Esophagus muscularis mucosa (tissue), 4 donors: ENCODE measurements around the gene ZSCAN22. TPM values are rescaled to one million over a fixed set of nuclear protein-coding genes. Genes with fewer than 3 reads are reported as not detected.
"Not testable (repeated sequence)": the region's sequence is repeated elsewhere in the genome, so short reads cannot be mapped to it uniquely, and the experiment has no call there.

Source experiments
- DNase-seq: peaks from one replicate; pipeline ENCODE4 v3.0.0-alpha.2; 2017; ENCODE audit errors: extremely low spot score
- H3K27ac ChIP-seq, 4 donors: fragments of 200-600 bp; sonication (generic); replicated peaks in 1 of 4; 1 replicate in 3 of 4; 2 replicates in 1 of 4; pipeline ENCODE4 v1.5.1; 2016 to 2019; ENCODE audit warnings: mild to moderate bottlenecking in 1 of 4
- H3K27me3 ChIP-seq, 4 donors: fragments of 200-600 bp; sonication (generic); one replicate each; pipeline versions ENCODE4 v1.5.1 to v1.6.0; 2016 to 2019
- H3K36me3 ChIP-seq, 4 donors: fragments of 200-600 bp; sonication (generic); one replicate each; pipeline ENCODE4 v1.5.1; 2016 to 2019
- H3K4me1 ChIP-seq, 4 donors: fragments of 200-600 bp; sonication (generic); one replicate each; pipeline ENCODE4 v1.5.1; 2016 to 2019
- H3K4me3 ChIP-seq, 4 donors: fragments of 200-600 bp; sonication (generic); 1 replicate in 2 of 4; 2 replicates in 2 of 4; pipeline ENCODE4 v1.5.1; 2016 to 2019; ENCODE audit warnings: mild to moderate bottlenecking in 4 of 4, moderate library complexity in 1 of 4
- H3K9me3 ChIP-seq, 4 donors: fragments of 200-600 bp; sonication (generic); 1 replicate in 3 of 4; 2 replicates in 1 of 4; pipeline ENCODE4 v1.5.1; 2016 to 2019
- EP300 ChIP-seq: sonication (generic); formaldehyde crosslinking; IDR thresholded peaks from one replicate; pipeline ENCODE4 v1.6.1; 2017; ENCODE audit warnings: antibody characterized with exemption
- POLR2A ChIP-seq: fragments of 450-650 bp; IDR thresholded peaks from one replicate; pipeline ENCODE4 v1.6.1; 2017; ENCODE audit warnings: antibody characterized with exemption, moderate library complexity, mild to moderate bottlenecking, low read depth
- POLR2AphosphoS5 ChIP-seq, 2 donors: sonication (generic); formaldehyde crosslinking; IDR thresholded peaks; one replicate each; pipeline ENCODE4 v1.6.1; 2017; ENCODE audit warnings: antibody characterized with exemption in 2 of 2
- WGBS: methylation state at CpG from one replicate; pipeline ENCODE4 v1.1.5; 2018; 5-methylcytosine and 5-hydroxymethylcytosine counted together
- intact Hi-C: fragments of 100-400 bp; cut with DNase I; formaldehyde crosslinking; loops from one replicate; pipeline ENCODE4 v1.15.1; 2023
- total RNA-seq, 4 donors: library from RNA; depleted of rRNA; stranded (reverse); fragments of >200 nt; gene quantifications; one replicate each; pipeline versions ENCODE4 v1.1.0 to v1.2.1, GENCODE V29; 2016
- TF ChIP-seq, protein P1 (sequence below), 3 experiments: fragments of 200-600 bp in 2 of 3; fragments of 450-650 bp in 1 of 3; sonication (generic) in 2 of 3; IDR thresholded peaks; one replicate each; pipeline ENCODE4 v1.5.1; 2017 to 2019; ENCODE audit warnings: antibody characterized with exemption in 3 of 3, mild to moderate bottlenecking in 2 of 3, moderate library complexity in 1 of 3

Gene ZSCAN22
- total RNA-seq, 4 donors from 2014 or later, result 2.9 to 4.9 (median 3.6) TPM

DNA sequence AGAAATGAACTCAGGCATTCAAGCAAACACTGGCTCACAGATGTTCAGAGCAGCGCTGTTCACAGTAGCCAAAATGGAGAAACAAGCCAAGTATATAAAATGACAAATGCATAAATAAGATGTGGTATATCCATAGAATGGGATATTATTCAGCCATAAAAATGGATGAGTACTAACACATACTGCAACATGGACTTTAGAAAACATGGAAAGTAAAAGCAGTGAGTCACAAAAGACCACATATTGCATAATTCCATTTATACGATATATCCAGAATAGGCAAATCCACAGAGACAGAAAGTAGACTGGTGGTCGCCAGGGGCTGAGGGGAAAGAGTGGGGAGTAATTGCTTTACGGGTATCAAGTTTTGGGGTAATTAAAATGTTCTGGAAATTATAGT, 47.4 kb downstream of the ZSCAN22 start:
- Histone ChIP-seq H3K4me1 (peaks cover 0 to 4% (median 2%) of the 10 kb centered on the region in 4 donors), H3K9me3 (no peaks in the 10 kb centered on the region), H3K4me3 (no peak overlapping the region), H3K27me3 (no peaks in the 10 kb centered on the region), H3K27ac (no peak overlapping the region), H3K36me3 (no peaks in the 10 kb centered on the region)
- 84% methylated on average over 4 of the region's 4 CpGs for WGBS
- no peak for TF ChIP-seq EP300
- no peak for TF ChIP-seq POLR2AphosphoS5 (IDR thresholded peaks at IDR 0.05)
- no peak for TF ChIP-seq POLR2A
- TF ChIP-seq, protein P1, sequence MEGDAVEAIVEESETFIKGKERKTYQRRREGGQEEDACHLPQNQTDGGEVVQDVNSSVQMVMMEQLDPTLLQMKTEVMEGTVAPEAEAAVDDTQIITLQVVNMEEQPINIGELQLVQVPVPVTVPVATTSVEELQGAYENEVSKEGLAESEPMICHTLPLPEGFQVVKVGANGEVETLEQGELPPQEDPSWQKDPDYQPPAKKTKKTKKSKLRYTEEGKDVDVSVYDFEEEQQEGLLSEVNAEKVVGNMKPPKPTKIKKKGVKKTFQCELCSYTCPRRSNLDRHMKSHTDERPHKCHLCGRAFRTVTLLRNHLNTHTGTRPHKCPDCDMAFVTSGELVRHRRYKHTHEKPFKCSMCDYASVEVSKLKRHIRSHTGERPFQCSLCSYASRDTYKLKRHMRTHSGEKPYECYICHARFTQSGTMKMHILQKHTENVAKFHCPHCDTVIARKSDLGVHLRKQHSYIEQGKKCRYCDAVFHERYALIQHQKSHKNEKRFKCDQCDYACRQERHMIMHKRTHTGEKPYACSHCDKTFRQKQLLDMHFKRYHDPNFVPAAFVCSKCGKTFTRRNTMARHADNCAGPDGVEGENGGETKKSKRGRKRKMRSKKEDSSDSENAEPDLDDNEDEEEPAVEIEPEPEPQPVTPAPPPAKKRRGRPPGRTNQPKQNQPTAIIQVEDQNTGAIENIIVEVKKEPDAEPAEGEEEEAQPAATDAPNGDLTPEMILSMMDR (IDR thresholded peaks at IDR 0.05), result no peak
- no peak for DNase-seq
- intact Hi-C loops, result no loop called here

DNA sequence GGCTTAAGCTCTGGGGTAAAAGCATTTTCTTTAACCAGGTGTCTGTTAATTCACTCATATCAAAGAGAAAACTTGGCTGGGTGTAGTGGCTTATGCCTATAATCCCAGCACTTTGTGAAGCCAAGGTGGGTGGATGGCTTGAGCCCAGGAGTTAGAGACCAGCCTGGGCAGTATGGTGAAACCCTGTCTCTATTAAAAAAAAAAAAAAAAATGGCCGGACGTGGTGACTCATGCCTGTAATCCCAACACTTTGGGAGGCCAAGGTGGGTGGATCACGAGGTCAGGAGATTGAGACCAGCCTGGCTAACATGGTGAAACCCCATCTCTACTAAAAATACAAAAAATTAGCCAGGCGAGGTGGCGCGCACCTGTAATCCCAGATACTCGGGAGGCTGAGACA, 49.9 kb downstream of the ZSCAN22 start:
- DNase-seq, result not testable (repeated sequence)

DNA sequence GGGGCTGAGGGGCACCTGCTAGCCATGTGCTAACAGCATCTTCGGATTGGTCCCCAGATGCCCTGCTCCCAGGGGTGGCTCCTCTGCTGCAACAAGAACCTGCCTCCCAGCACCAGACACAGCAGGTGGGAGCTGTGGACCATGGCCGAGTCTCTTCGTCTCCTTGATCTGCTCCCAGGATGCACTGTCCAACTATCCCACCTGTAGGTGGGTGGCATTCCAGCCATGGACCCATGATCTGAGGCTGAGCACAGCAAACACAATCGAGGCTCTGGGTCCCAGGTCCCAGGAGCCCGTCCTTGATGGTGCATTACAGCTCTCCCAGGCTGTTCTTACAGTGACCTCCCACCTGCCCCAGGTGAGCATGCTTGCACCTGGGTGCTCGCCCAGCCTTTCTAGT, 52.5 kb downstream of the ZSCAN22 start:
- H3K4me1 ChIP-seq, result peaks cover 21 to 34% (median 23%) of the 10 kb centered on the region in 4 donors
- H3K36me3 ChIP-seq, result no peaks in the 10 kb centered on the region
- H3K4me3 ChIP-seq, result no peak overlapping the region
- H3K9me3 ChIP-seq, result no peaks in the 10 kb centered on the region
- H3K27me3 ChIP-seq, result peaks cover 0 to 5% (median 0%) of the 10 kb centered on the region in 4 donors
- H3K27ac ChIP-seq, result no peak overlapping the region
- no peak for TF ChIP-seq EP300
- TF ChIP-seq, protein P1 (IDR thresholded peaks at IDR 0.05), result no peak
- TF ChIP-seq POLR2A, result no peak
- no peak for TF ChIP-seq POLR2AphosphoS5 (IDR thresholded peaks at IDR 0.05)
- intact Hi-C loops, result no loop called here
- 93% methylated on average over 4 of the region's 6 CpGs for WGBS
- DNase-seq, result no peak

More for the DNA sequence above, 49.9 kb downstream of the ZSCAN22 start:
- H3K27me3 ChIP-seq, H3K9me3 ChIP-seq, H3K36me3 ChIP-seq, intact Hi-C loops, H3K27ac ChIP-seq, H3K4me3 ChIP-seq: not testable (repeated sequence)
- 86% methylated on average over 7 of the region's 7 CpGs for WGBS
- H3K4me1 ChIP-seq, result peaks cover 16 to 22% (median 18%) of the 10 kb centered on the region in 4 donors

- TF ChIP-seq POLR2A (no peak), EP300 (no peak), POLR2AphosphoS5 (IDR thresholded peaks at IDR 0.05) (no peak)
- TF ChIP-seq, protein P1 (IDR thresholded peaks at IDR 0.05), result no peak
- no peaks in the 10 kb centered on the region for H3K9me3 ChIP-seq
- no peak for DNase-seq
- intact Hi-C loops, result no loop called here
- WGBS, result 4% methylated on average over 22 of the region's 24 CpGs
- H3K4me3 ChIP-seq, result peak overlapping the region; percentile 75 to 99 (median 90)
- peaks cover 0 to 5% (median 0%) of the 10 kb centered on the region in 4 donors for H3K27me3 ChIP-seq
- peak overlapping the region; percentile 91 to 96 (median 94) for H3K27ac ChIP-seq
- peaks cover 21 to 40% (median 25%) of the 10 kb centered on the region in 4 donors for H3K4me1 ChIP-seq
- no peaks in the 10 kb centered on the region for H3K36me3 ChIP-seq
Observed at GRCh38 chr19:58380037-58380661, 53.4 kb downstream of the ZSCAN22 start.

- Histone ChIP-seq H3K36me3 (no peaks in the 10 kb centered on the region), H3K4me1 (peaks cover 27 to 47% (median 32%) of the 10 kb centered on the region in 4 donors), H3K27ac (peak within 1 kb of the TSS; percentile 91 to 96 (median 94)), H3K4me3 (peak within 1 kb of the TSS; percentile 75 to 99 (median 90)), H3K27me3 (peaks cover 0 to 5% (median 0%) of the 10 kb centered on the region in 4 donors), H3K9me3 (no peaks in the 10 kb centered on the region)
- intact Hi-C loops, result no loop called here
- TF ChIP-seq EP300 (no peak), POLR2AphosphoS5 (IDR thresholded peaks at IDR 0.05) (peak; percentile 77 to 91), POLR2A (peak; percentile 75)
- DNase-seq, result peak; percentile 99
- 0% methylated on average over 56 of the region's 83 CpGs for WGBS
Observed at GRCh38 chr19:58380662-58381459, 54.1 kb downstream of the ZSCAN22 start, which contains the start of gene ZNF837. Gene ZNF837 (minus strand): TSS chr19:58381030. CDS start chr19:58369332, 11,698 bp downstream.
